ENCODE results near the gene SIN3B.

SIN3B gene

GRCh38 chr19:16836115-16837034, 7.2 kb downstream of the SIN3B start:
- no peak overlapping the region for H3K9ac ChIP-seq (ENCODE audit: low read length)
- peaks cover 51% of the 10 kb centered on the region for H3K36me3 ChIP-seq (ENCODE audit: insufficient read depth, low read length)
- H3K79me2 ChIP-seq (ENCODE audit: insufficient read depth, low read length), result no peaks in the 10 kb centered on the region
- H3K4me2 ChIP-seq (ENCODE audit: low read length), result no peak overlapping the region
- no peaks in the 10 kb centered on the region for H3K9me3 ChIP-seq (ENCODE audit: low read length)
- H3K4me1 ChIP-seq (ENCODE audit: insufficient read depth, low read length, severe bottlenecking), result peaks cover 17% of the 10 kb centered on the region
- no peaks in the 10 kb centered on the region for H3F3A ChIP-seq (ENCODE audit: insufficient read depth, low read length)
- H2AFZ ChIP-seq (ENCODE audit: low read length), result no peak overlapping the region
- no peaks in the 10 kb centered on the region for H4K20me1 ChIP-seq (ENCODE audit: insufficient read depth, low read length)
- TF ChIP-seq CTCF (IDR thresholded peaks at IDR 0.05; ENCODE audit: low read length) (peak; percentile 4; the same call in 1 of the 2 replicates), EZH2 (IDR thresholded peaks at IDR 0.05; ENCODE audit: borderline replicate concordance, low read length) (no peak)
- H3K9me2 ChIP-seq (ENCODE audit: low read depth, low read length), result no peaks in the 10 kb centered on the region
- H3K27ac ChIP-seq (ENCODE audit: low read depth, low read length, poor library complexity, severe bottlenecking), result peak overlapping the region; percentile 8
- no peaks in the 10 kb centered on the region for H3K27me3 ChIP-seq (ENCODE audit: insufficient read depth, low read length)
- H3K4me3 ChIP-seq (ENCODE audit: low read depth, low read length, poor library complexity, severe bottlenecking), result no peak overlapping the region

- TF ChIP-seq EZH2 (IDR thresholded peaks at IDR 0.05; ENCODE audit: borderline replicate concordance, low read length) (no peak), CTCF (IDR thresholded peaks at IDR 0.05; ENCODE audit: low read length) (no peak)
- Histone ChIP-seq H4K20me1 (ENCODE audit: insufficient read depth, low read length) (no peaks in the 10 kb centered on the region), H3K4me1 (ENCODE audit: insufficient read depth, low read length, severe bottlenecking) (peaks cover 17% of the 10 kb centered on the region), H3K9me2 (ENCODE audit: low read depth, low read length) (no peaks in the 10 kb centered on the region), H3K79me2 (ENCODE audit: insufficient read depth, low read length) (no peaks in the 10 kb centered on the region), H3K9ac (ENCODE audit: low read length) (no peak overlapping the region), H3K27me3 (ENCODE audit: insufficient read depth, low read length) (no peaks in the 10 kb centered on the region), H2AFZ (ENCODE audit: low read length) (no peak overlapping the region), H3K36me3 (ENCODE audit: insufficient read depth, low read length) (peaks cover 51% of the 10 kb centered on the region), H3K4me2 (ENCODE audit: low read length) (no peak overlapping the region), H3K4me3 (ENCODE audit: low read depth, low read length, poor library complexity, severe bottlenecking) (no peak overlapping the region), H3K27ac (ENCODE audit: low read depth, low read length, poor library complexity, severe bottlenecking) (no peak overlapping the region), H3F3A (ENCODE audit: insufficient read depth, low read length) (no peaks in the 10 kb centered on the region), H3K9me3 (ENCODE audit: low read length) (no peaks in the 10 kb centered on the region)
These were observed 7.8 kb downstream of the SIN3B start for GRCh38 chr19:16837035-16837362.

GRCh38 chr19:16841391-16841926, 12.3 kb downstream of the SIN3B start:
- peaks cover 72% of the 10 kb centered on the region for H3K36me3 ChIP-seq (ENCODE audit: insufficient read depth, low read length)
- H3K27me3 ChIP-seq (ENCODE audit: insufficient read depth, low read length), result no peaks in the 10 kb centered on the region
- no peaks in the 10 kb centered on the region for H3K9me2 ChIP-seq (ENCODE audit: low read depth, low read length)
- H3K79me2 ChIP-seq (ENCODE audit: insufficient read depth, low read length), result no peaks in the 10 kb centered on the region
- no peaks in the 10 kb centered on the region for H3K4me1 ChIP-seq (ENCODE audit: insufficient read depth, low read length, severe bottlenecking)
- no peaks in the 10 kb centered on the region for H4K20me1 ChIP-seq (ENCODE audit: insufficient read depth, low read length)
- no peak overlapping the region for H3K9ac ChIP-seq (ENCODE audit: low read length)
- no peak overlapping the region for H3K4me2 ChIP-seq (ENCODE audit: low read length)
- H2AFZ ChIP-seq (ENCODE audit: low read length), result no peak overlapping the region
- TF ChIP-seq CTCF (IDR thresholded peaks at IDR 0.05; ENCODE audit: low read length) (no peak), EZH2 (IDR thresholded peaks at IDR 0.05; ENCODE audit: borderline replicate concordance, low read length) (no peak)
- no peak overlapping the region for H3K4me3 ChIP-seq (ENCODE audit: low read depth, low read length, poor library complexity, severe bottlenecking)
- H3K27ac ChIP-seq (ENCODE audit: low read depth, low read length, poor library complexity, severe bottlenecking), result no peak overlapping the region
- H3F3A ChIP-seq (ENCODE audit: insufficient read depth, low read length), result no peaks in the 10 kb centered on the region
- no peaks in the 10 kb centered on the region for H3K9me3 ChIP-seq (ENCODE audit: low read length)
